Measurements from ENCODE around the gene TMEM204.

DNA sequence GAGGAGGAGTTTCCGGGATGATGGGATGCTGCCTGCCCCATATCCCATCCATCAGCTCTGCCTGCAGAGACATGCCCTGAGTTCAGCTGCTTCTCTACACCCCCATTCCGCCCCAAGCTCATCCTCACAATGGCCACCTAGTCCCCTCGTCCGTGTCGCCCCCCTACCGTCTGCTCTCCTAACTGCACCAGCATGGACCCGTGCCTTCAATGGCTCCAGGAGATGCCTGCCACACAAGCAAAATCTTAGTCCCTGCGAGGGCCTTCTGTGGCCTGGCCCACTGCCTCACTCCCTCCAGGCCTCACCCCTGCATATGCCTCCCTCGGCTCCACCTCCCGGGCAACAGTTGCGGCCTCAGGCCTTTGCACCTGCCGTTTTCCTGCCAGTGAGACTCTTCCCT is 42.1 kb upstream of the TMEM204 start:
- TF ChIP-seq, protein P1, sequence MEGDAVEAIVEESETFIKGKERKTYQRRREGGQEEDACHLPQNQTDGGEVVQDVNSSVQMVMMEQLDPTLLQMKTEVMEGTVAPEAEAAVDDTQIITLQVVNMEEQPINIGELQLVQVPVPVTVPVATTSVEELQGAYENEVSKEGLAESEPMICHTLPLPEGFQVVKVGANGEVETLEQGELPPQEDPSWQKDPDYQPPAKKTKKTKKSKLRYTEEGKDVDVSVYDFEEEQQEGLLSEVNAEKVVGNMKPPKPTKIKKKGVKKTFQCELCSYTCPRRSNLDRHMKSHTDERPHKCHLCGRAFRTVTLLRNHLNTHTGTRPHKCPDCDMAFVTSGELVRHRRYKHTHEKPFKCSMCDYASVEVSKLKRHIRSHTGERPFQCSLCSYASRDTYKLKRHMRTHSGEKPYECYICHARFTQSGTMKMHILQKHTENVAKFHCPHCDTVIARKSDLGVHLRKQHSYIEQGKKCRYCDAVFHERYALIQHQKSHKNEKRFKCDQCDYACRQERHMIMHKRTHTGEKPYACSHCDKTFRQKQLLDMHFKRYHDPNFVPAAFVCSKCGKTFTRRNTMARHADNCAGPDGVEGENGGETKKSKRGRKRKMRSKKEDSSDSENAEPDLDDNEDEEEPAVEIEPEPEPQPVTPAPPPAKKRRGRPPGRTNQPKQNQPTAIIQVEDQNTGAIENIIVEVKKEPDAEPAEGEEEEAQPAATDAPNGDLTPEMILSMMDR (IDR thresholded peaks at IDR 0.05): no peak
- no peak for TF ChIP-seq POLR2A (IDR thresholded peaks at IDR 0.05)

Data from esophagus squamous epithelium (tissue), 4 donors.